MCF 10A (cell line): Measurements from ENCODE around the gene CD93. TPM values are rescaled to one million over a fixed set of nuclear protein-coding genes. Genes with fewer than 3 reads are reported as not detected.

Experiments used
- BruUV-seq: library from RNA; stranded (reverse); fragments of 400-500 nt; replicated peaks from 2 replicates; lab custom pipeline; 2021; lab: Mats Ljungman, UMichigan
- CTCF ChIA-PET: fragments of 300-600 bp; sonication (Branson Sonifier 250); formaldehyde crosslinking; extraction: SDS; loops from one replicate; lab custom pipeline; 2021; ENCODE audit warnings: antibody characterized with exemption, inconsistent platforms; lab: Yijun Ruan, JAX
- POLR2A ChIA-PET: fragments of 300-600, 350-650 bp; sonication (Branson Sonifier 250); formaldehyde crosslinking; extraction: SDS; loops from one replicate; lab custom pipeline; 2020; ENCODE audit warnings: antibody characterized with exemption, inconsistent platforms; lab: Yijun Ruan, JAX
- DNase-seq: peaks from one replicate; pipeline ENCODE4 v3.0.0-alpha.2; 2018; ENCODE audit not compliant: unreplicated experiment
- H3K27ac Mint-ChIP-seq: one replicate; pipeline ENCODE4 v1.8.0; 2022; ENCODE audit warnings: mild to moderate bottlenecking, low read depth, mixed read lengths; ENCODE audit not compliant: unreplicated experiment
- H3K27me3 Mint-ChIP-seq: one replicate; pipeline ENCODE4 v1.8.0; 2022; ENCODE audit warnings: mixed read lengths; ENCODE audit not compliant: insufficient read depth, unreplicated experiment
- H3K36me3 Mint-ChIP-seq: one replicate; pipeline ENCODE4 v1.8.0; 2022; ENCODE audit warnings: mild to moderate bottlenecking, moderate library complexity, mixed read lengths; ENCODE audit not compliant: insufficient read depth, unreplicated experiment
- H3K4me1 Mint-ChIP-seq: one replicate; pipeline ENCODE4 v1.8.0; 2022; ENCODE audit warnings: mixed read lengths; ENCODE audit not compliant: insufficient read depth, unreplicated experiment
- H3K4me3 Mint-ChIP-seq: one replicate; pipeline ENCODE4 v1.8.0; 2022; ENCODE audit warnings: mild to moderate bottlenecking, moderate library complexity, mixed read lengths; ENCODE audit not compliant: unreplicated experiment
- H3K9me3 Mint-ChIP-seq: one replicate; pipeline ENCODE4 v1.8.0; 2022; ENCODE audit warnings: mixed read lengths; ENCODE audit not compliant: unreplicated experiment
- CTCF ChIP-seq: fragments of 200-600 bp; IDR thresholded peaks from one replicate; pipeline ENCODE4 v1.8.0; 2022; ENCODE audit warnings: antibody characterized with exemption, mild to moderate bottlenecking; ENCODE audit not compliant: unreplicated experiment
- intact Hi-C: fragments of 100-400 bp; cut with micrococcal nuclease; formaldehyde crosslinking; loops from 2 replicates; pipeline ENCODE4 v1.14.1; 2022
- total RNA-seq: library from RNA; stranded (reverse); gene quantifications from 2 replicates; pipeline ENCODE4 v1.2.3, GENCODE V29; 2022

Gene CD93
- total RNA-seq, 1 experiment from 2014 or later: not detected

DNA sequence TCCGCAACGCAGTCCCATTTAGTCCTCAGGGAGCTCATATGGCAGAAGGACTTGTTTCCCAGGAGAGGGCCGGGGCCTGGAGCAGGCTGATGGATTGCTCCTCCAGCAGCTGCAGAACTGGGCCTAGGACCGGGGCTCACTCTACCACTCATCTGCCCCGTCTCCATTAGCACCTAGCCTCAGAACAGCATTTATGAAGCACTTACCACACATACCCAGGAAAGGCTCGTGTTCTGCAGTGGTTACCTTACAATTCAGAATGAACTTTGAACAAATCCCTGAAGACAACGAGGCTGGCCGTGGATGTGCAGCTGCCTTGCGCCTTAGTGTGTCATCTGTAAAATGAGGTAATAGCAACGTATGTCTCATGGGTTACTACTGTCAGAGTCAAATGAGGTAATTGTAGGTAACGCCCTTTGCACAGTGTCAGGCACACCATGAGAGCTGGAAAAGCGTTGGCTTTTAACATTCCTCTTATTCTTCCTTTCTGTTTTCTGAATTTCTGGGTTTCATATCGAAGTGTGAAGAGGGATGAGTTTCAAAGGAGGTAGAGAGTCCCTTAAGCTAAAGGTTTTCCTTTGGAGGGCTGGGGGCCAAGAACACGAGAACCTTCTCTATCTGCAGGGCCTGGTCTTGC is 46.3 kb upstream of the CD93 start:
- intact Hi-C loops: no loop called here
- TF ChIP-seq CTCF: no peak
- CTCF ChIA-PET: interaction anchor here (0.5 to 2.3 kb wide), 10 partner anchors 9 to 236 kb away, joined by 3 to 12 read pairs (median 3); no protein-coding TSS in a partner anchor
- no TSS peak for BruUV-seq
- Mint-ChIP-seq H3K9me3 (no peaks in the 10 kb centered on the region), H3K27me3 (no peaks in the 10 kb centered on the region), H3K36me3 (no peaks in the 10 kb centered on the region), H3K27ac (no peak overlapping the region), H3K4me3 (no peak overlapping the region), H3K4me1 (peaks cover 24% of the 10 kb centered on the region)
- DNase-seq: no peak
- POLR2A ChIA-PET: interaction anchor here (0.7 to 3.1 kb wide), 7 partner anchors 8 to 495 kb away, joined by 3 to 12 read pairs (median 5); no protein-coding TSS in a partner anchor

GRCh38 chr20:23131766-23132165 is 45.6 kb upstream of the CD93 start:
- H3K36me3 Mint-ChIP-seq: no peaks in the 10 kb centered on the region
- POLR2A ChIA-PET: interaction anchor here (1.0 to 3.1 kb wide), 5 partner anchors 9 to 33 kb away, joined by 3 to 12 read pairs (median 4); no protein-coding TSS in a partner anchor
- no peak for DNase-seq
- intact Hi-C loops: no loop called here
- no peaks in the 10 kb centered on the region for H3K27me3 Mint-ChIP-seq
- BruUV-seq: no TSS peak
- H3K9me3 Mint-ChIP-seq: no peaks in the 10 kb centered on the region
- CTCF ChIA-PET: interaction anchor here (0.6 to 2.3 kb wide), 7 partner anchors 11 to 237 kb away, joined by 3 to 12 read pairs (median 3); partner anchors contain the start of gene NXT1
- no peak for TF ChIP-seq CTCF
- no peak overlapping the region for H3K4me3 Mint-ChIP-seq
- peaks cover 18% of the 10 kb centered on the region for H3K4me1 Mint-ChIP-seq
- H3K27ac Mint-ChIP-seq: no peak overlapping the region

DNA sequence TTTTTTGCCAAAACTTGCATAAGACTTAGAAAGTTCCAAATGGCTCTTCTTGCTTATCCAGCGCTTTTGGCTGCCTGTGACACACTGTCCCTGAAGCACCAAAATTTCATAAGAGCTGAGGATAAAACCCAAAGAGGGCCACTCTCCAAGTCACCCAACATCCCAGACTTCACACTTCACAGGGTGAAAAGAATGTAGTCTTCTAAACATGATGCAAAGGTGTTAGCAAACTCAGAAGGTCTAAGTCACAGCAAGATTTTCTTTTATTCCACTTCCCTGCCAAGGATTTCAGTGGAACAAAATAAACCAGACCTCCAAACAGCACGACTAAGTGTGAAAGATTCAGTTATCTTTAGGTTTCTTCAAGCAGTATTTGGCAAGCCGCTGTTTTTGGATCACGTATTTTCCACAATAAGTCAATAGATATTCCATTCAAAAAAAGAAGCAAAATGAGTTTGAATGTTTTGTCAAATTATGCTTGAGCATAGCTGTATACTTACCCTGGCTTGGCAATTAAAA is 44.6 kb upstream of the CD93 start:
- peaks cover 14% of the 10 kb centered on the region for H3K4me1 Mint-ChIP-seq

More for the DNA sequence above, 44.6 kb upstream of the CD93 start:
- intact Hi-C loops: no loop called here
- H3K27me3 Mint-ChIP-seq: no peaks in the 10 kb centered on the region
- no peak for TF ChIP-seq CTCF
- H3K9me3 Mint-ChIP-seq: no peaks in the 10 kb centered on the region
- DNase-seq: no peak
- BruUV-seq: no TSS peak
- no peak overlapping the region for H3K4me3 Mint-ChIP-seq
- no peak overlapping the region for H3K27ac Mint-ChIP-seq
- POLR2A ChIA-PET: interaction anchor here (1.6 kb wide), 1 partner anchor 30 kb away, joined by 4 read pairs; no protein-coding TSS in a partner anchor
- no peaks in the 10 kb centered on the region for H3K36me3 Mint-ChIP-seq
- CTCF ChIA-PET: interaction anchor here (0.5 to 2.3 kb wide), 7 partner anchors 16 to 220 kb away, joined by 3 to 12 read pairs (median 3); partner anchors contain the start of gene NXT1
